GM21360 (cell line): ENCODE data around the gene ADCY3.
"Not testable (repeated sequence)": the region's sequence is repeated elsewhere in the genome, so short reads cannot be mapped to it uniquely, and the experiment has no call there.

Experiments used
- ATAC-seq: cut with Tn5 transposase; IDR thresholded peaks from one replicate; pipeline ENCODE4 v1.9.1; 2021; ENCODE audit warnings: mild to moderate bottlenecking, moderate library complexity; ENCODE audit not compliant: unreplicated experiment

ADCY3 gene

DNA sequence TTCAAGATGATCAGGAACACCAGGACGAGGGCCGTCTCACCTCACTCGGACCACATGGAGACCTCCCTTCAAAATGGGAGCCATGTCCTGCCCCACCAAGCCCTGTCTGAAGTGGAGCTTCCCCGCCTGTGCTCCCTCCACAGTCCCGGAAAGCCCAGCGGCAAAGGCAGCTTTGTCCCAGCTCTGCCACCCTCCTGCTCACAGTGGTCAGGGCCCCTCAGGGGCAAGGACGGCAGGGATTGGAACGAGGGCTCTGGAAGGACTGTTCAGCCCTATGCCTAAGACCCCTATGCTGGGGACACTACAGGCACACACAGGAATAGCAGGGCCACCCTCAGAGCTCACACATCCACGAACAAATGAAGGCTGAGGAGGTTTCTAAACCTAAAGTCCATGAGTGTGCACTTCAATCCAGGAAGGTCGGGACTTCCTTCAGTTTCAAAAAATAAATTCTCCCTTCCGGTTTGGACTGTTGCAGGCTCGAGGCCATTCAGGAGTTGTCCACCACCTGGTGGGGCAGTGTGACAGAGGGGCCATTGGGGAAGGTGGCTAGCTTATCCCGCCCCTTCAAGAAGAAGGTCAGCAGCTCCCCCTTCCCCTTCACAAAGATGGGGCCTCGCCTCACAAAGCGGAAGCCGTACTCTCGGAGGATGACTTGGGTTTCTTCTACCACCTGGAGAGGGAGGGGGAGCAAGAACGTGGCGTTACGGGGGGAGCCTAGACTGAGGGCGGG, 100.4 kb downstream of the ADCY3 start:
- no peak for ATAC-seq

DNA sequence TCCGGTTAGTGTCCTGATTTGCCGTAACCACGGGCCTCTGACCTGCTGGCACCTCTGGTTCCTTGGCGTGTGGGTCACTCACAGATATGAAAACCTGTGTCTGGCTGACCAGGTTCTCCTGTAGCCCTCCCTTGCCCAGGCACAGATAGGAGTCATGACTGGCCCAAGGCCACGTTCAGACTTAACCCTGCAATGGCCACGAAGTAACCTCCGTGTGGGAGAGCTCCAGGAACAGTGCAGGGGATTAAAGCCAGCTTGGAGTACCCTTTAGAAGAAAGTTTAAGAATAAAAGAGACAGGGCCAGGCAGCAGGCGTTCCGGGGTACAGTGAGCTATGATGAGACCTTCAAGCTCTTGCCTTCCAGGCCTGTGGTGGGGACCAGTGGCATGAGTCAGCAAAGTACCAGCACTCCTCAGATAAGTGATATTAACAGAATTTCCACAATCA, 101.3 kb downstream of the ADCY3 start:
- ATAC-seq = no peak

DNA sequence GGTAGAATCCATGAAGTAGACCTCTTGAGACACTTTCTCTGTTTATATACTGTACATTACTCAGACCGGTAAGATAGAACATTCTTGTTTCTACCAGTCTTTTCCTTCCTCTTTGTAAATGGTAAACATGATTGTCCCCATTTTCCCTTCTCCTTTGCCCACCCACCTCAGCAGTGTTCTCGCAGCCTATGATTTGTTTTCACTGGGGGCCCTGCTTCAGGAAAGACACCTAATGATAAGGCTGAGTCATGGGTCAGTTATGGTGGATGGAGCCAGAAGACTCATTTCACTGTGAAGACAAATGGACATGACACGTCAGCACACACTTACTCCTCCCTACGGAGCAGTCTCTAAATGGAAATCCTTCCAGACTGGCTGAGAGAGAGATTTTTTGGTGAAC, 103.2 kb downstream of the ADCY3 start:
- no peak for ATAC-seq

- no peak for ATAC-seq
These were observed 103.6 kb downstream of the ADCY3 start for GRCh38 chr2:24816404-24816803.

DNA sequence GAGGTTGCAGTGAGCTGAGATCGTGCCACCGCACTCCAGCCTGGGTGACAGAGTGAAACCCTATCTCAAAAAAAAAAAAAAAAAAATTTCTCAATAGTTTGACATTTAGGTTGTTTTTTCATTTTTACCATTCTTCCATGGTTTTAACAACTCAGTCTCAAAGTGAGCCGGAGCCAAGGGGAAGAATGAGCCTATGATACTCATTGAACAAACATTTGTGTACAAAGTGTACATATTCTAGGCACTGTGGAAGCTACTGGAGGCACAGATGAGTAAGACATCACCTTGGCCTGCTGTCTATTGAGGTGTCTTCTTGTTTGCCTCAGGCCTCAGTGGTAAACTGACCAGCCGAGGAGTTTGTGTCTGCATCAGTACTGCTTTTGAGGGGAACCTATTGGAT, 104.9 kb downstream of the ADCY3 start:
- ATAC-seq = no peak

GRCh38 chr2:24814516-24814915, 105.5 kb downstream of the ADCY3 start:
- ATAC-seq = no peak

DNA sequence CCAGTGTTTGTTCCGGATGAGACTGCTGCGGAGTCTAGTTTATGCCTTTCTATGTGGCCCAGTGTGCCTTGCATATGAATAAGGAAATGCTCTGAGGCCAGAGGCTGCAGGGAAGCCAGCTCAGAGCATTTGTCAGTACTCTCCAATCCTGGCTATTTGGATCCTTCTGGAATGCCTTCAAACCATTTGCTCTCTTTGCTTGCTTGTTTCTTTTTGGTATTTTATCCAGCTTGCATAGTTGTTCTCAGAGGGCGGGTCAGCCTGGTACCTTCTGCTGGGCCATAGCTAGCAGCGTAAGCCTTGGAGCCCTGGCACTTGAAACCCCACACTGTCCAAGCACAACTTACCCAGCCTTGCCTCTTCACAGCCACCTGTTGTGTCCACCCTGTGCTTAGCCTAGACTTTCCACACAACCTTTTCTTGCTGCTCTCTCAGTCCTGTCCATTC, 106.3 kb downstream of the ADCY3 start:
- ATAC-seq = no peak

GRCh38 chr2:24809316-24810007, 110.6 kb downstream of the ADCY3 start:
- no peak for ATAC-seq

GRCh38 chr2:24806661-24807036, 113.4 kb downstream of the ADCY3 start:
- ATAC-seq = no peak

DNA sequence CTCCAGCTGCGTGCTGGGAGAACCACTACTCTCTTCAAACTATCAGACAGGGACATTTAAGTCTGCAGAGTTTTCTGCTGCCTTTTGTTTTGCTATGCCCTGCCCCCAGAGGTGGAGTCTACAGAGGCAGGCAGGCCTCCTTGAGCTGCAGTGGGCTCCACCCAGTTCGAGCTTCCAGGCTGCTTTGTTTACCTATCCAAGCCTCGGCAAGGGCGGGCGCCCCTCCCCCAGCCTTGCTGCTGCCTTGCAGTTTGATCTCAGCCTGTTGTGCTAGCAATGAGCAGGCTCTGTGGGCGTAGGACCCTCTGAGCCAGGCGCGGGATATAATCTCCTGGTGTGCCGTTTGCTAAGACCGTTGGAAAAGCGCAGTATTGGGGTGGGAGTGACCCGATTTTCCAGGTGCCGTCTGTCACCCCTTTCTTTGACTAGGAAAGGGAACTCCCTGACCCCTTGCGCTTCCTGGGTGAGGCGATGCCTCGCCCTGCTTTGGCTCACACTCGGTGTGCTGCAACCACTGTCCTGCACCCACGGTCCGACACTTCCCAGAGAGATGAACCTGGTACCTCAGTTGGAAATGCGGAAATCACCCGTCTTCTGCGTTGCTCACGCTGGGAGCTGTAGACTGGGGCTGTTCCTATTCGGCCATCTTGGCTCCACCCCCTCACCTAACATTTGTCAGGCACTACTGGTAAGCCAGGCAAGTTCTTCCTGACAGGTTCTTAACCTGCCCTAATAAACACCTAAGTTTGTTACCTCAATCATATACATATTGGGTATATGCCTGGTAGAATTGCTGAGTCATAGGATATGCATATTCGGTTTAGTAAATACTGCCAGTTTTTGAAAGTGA, 114.0 kb downstream of the ADCY3 start:
- ATAC-seq = not testable (repeated sequence)

DNA sequence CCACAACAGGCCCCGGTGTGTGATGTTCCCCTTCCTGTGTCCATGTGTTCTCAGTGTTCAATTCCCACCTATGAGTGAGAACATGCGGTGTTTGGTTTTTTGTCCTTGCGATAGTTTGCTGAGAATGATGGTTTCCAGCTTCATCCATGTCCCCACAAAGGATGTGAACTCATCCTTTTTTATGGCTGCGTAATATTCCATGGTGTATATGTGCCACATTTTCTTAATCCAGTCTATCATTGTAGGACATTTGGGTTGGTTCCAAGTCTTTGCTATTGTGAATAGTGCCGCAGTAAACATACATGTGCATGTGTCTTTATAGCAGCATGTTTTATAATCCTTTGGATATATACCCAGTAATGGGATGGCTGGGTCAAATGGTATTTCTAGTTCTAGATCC, 119.5 kb downstream of the ADCY3 start:
- not testable (repeated sequence) for ATAC-seq

- ATAC-seq = no peak
These were observed 122.4 kb downstream of the ADCY3 start for GRCh38 chr2:24797644-24798043.

DNA sequence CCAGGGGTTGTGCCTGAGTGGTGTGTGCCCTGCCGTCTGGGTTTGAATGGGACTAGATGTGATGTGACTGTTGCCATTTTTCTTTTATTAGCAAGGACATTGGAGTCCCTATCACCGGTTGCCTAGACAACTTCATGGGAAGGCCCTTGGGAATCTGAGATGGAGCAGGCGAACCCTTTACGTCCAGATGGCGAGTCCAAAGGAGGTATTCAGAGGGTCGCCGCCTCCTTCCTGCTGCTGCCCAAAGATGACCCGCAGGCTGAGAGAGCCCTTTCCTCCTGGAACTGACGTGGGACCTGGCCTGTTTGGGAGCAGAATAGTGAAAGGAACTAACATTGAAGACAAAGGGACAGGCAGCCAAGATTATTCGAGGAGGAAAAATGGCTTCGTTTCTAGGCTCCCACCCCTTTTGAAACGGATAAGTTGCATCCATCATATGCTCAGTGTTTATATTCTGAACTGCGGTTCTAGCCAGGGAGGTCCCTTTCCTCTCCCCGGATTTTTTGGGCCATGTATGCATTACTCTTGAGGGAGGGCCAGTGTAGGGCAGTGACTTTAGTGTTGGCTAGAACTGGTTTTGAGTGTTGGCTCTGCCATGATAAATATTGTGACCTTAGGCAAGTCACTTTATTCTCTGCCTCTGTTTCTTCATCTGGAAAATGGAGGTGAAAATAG, 126.1 kb downstream of the ADCY3 start:
- no peak for ATAC-seq

GRCh38 chr2:24792874-24793760, 126.9 kb downstream of the ADCY3 start, which contains the start of the genes CENPO and PTRHD1:
Gene CENPO (plus strand): TSS chr2:24793425. CDS start chr2:24793920, 495 bp downstream.
Gene PTRHD1 (minus strand): TSS chr2:24793391. CDS start chr2:24793377, 14 bp downstream.
- peak; percentile 85 for ATAC-seq

GRCh38 chr2:24792542-24792873, 127.5 kb downstream of the ADCY3 start:
- no peak for ATAC-seq

DNA sequence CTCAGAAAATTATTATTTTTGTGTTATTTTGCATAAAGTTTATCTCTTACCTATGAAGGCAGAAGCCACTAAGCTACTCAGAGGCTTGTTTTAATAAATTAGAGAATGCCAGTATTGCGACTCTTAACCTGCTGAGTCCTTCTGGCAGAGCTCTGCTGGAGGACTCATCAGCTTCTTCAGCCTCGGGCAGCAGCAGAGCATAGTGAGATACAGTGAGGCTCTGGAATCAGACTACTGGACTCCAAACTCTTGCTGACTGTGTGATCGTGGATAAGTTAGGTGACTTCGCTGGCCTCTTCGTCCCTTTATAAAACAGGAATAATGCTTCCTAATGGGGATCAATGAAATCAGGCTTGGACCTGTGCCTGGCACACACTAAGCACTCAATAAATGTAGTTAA, 128.6 kb downstream of the ADCY3 start:
- no peak for ATAC-seq

DNA sequence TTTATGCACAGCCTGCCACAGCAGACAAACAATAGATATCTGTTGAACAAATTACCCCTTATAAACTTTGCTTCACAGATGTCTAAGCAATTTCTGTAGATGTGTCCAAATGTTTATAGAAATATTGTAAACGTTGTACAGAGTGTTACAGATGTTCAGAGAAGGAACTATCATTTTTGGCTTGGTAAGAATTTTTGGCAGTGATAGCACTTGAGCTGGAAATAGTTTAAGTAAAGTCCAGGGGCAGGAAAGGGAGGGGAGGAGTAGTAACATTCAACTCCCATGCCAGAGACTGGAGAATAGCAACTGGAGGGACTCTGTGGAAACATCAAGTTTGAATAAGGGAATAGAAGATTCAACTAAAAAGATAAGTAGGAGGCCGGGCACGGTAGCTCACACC, 131.2 kb downstream of the ADCY3 start:
- ATAC-seq = no peak

DNA sequence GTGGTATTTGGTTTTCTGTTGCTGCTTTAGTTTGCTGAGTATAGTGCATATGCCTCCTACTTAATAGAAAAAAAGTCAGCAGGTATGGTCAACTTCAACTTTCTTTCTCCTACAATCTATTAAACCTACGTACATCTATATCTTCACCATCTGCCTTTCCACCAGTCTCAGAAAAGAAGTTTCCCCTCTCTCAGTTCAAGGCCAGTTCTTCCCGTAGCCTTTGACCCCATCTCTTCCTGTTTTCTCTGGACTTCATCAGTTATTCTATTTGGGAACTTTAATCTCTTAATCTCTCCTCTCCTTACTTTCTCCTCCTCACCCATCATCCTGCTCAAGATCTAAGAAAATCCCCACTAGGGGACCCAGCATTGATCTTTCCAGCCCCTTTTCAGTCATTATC, 132.5 kb downstream of the ADCY3 start:
- no peak for ATAC-seq

- ATAC-seq = no peak
These were observed 134.2 kb downstream of the ADCY3 start for GRCh38 chr2:24785671-24786321.
